Stimulated activated CD4-positive, alpha-beta T cell treated with anti-CD3 and anti-CD28 coated beads, Interleukin-1b, Interleukin-23, amount 100 ng/mL, for 4 hours (primary cell): ENCODE data around the gene IL1R1.

Experiments
- DNase-seq, 2 donors: peaks; one replicate each; pipeline ENCODE4 v3.0.0-alpha.2; 2020; ENCODE audit warnings: low read depth in 2 of 2

Gene IL1R1

DNA sequence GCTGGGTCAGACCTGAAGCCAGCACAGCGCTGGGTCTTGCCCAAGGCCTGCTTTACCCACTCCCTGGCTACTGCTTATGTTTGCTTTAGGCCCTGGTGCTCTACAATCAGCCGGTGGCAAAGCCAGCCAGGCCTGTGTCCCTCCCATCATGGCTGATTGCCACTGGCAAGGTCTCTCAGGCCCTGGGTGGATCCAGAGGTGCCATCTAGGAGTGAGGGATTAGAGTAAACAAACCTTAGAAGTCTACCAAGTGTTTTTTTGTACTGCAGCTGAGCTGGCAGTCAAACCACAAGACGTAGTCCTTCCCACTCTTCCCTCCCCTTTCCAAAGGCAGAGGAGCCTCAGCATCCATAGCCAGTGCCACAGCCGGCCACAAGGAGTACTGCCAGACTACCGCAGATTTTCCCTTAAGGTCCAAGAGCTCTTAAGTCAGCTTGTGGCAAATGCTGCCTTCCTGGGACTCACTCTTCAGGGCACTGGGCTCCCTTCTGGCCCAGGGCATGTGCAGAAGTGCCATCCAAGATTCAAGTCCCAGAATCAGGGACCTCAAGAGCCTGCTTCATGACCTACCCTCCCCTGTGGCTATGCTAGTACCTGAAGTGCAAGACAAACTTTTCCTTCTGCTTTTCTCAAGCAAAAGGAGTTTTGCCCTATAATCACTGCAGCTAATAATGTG is 64.3 kb downstream of the IL1R1 start:
- DNase-seq: no peak

DNA sequence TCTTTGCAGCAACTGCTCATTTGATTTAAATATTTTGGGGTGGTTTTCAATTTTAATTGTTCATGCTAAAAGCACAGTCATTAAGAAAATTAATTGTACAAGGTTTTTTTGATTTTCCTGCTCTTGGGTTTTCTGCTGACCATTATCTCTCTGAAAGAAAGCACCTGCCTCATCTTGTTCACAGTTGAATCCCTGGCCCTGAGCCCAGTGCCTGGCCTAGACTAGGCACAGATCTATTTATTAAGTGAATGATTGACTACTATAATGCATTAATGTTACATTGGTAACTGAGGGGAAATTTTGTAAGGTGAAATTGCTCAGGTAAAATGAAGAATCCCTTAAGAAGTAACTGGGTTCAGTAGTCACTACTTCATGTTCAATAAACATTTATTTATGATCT is 66.2 kb downstream of the IL1R1 start:
- DNase-seq: no peak

DNA sequence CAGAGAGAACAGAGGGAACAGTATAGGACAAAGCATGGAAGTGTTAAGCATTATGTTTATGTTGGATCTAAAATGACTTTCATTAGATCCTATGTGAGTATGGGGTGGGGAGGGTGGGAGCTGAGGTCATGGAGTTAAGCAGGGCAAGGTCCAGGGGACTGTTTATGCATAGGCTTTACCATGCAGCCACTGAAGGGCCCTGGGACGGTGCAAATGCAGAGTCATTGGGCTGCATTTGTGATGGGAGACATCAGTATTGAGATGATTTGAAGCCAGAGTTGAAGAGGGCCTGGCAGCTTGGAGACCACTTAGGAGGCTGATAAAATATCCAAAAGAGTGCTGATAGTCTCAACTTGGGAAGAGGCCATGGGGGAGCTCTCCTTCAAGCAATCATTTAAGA is 66.9 kb downstream of the IL1R1 start:
- no peak for DNase-seq

DNA sequence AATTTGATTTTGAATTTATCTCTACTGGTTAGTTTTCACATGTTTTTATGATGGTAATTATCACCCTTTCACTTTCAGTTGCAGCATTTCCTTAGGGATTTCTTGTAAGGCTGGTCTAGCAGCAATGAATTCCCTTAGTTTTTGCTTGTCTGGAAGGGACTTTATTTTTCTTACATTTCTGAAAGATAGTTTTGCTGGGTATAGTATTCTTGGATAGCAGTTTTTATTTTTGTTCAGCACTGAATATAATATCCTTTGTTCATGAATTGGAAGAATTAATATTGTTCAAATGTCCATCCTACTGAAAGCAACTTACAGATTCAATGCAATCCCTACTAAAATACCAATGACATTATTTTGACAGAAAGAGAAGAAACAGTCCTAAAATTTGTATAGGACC is 74.5 kb downstream of the IL1R1 start:
- DNase-seq: no peak

DNA sequence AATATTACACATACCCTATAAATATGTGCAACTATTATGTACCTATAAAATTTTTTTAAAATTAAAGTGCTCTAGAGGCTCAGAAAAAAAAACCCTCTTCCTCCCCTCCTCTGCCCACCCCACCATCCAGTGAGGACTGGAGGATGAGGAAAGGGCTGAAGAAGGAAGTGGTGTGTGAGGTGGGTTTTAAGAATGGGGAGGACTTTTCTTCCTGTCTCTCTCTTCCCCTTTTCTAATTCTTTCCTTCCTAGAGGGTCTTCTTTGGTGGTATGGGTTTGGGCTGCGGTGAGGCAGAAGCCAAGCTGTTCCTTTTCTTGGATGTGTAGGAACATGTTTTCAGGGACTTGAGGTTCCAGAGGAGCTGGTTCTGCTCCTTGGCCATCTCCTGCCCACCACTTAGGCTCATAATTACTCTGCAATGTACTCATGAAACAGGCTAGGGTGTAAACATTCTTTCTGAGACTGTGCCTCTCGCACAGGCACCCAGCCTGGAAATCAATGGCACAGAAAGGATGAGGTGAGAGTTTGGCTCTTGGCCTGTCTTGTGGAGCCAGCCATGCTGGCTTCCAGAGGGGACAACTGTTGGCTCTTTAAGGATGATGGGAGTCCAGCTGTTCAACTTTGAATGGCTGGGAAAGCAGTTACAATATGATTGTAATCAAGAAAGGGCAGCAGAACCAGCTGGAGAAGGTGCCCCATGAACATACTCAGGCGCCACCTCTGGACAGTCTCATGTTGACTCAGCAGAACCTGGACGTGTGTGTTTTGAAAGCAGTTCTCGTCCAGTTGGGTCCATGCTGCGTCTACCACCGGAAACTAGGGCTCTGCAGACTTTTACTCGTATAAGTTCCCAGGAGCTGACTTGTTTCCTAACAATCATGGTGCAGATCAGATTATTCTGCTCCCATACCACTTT is 82.5 kb downstream of the IL1R1 start:
- DNase-seq: no peak

DNA sequence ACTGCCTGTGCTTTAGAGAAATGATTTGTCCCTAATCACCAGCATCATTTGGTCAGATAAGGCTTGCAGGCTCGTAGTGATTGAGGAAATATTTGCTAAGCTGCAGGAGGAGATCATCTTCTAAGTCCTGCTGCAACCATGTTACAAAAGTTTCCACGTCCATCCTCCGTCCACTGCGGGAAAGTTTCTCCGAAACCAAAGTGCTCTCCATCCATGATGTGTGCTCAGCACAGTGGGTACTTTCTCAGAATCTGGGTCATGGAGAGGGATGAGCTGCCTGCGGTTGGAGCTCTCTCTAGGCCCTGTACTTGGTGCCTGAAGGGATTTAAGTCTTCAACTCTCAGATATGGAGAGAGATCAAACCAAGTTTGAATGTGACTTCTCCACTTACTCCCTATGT is 83.6 kb downstream of the IL1R1 start:
- DNase-seq: no peak

DNA sequence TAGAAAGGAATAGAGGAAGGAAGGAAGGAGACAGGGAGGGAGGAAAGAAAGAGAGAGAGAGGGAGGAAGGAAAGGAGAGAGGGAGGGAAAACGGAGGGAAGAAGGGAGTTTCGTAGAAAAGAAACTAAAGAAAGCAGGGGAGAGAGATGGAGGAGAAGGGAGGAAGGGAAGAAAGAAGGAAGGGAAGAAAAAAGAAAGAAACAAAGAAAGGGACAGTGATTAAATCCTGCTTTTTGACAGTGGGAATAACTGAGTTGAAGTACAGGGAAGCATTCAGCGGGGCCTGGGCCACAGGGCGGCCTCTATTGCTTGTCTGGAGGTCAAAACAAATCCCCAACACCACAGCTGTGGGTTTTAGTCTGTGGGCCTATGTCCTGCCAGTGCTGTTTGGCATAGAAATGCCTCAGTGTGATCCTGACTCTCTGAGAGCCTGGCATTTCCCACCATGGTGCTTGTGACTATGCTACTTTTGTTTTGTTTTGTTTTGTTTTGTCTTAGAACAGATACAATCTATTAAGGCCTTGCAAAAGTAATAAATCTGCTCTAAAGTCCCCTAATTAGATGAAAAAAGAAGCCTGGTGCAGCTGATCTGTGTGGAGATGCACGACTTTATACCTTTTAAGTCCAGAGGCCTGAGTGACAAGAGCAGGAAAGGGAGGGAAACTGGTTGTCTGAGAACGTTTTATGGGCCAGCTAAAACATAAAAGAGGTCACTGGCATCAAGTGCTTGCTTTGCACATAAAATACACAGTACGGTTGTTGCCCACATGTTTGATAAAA is 84.3 kb downstream of the IL1R1 start:
- no peak for DNase-seq

DNA sequence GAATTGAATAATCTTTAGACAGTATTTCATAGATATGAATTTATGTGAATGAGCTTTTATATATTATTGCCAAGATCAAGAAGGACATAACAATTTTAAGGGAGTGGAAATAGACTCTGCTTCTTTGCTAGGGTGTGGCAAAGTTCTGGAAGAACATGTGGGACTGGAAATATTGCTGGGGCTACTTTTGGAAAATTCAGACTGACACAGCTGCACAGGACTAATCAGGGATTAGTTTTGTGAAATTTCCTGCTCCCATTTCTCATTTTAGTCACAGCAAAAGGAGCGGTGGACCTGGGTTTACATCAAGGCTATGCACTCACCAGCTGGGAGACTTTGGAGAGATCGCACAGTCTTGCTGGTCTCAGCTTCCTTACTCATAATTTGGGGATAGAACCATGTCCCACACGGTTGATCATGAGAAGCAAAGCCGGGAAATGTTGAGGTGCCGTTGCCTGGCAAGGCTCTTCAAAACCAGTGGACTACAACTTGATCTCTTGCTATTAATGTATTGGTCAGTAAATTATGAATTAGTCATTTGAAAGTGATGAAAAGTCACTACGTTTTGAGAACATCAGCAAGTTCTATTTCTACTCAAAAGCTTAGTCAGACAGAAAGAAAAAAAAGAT is 86.7 kb downstream of the IL1R1 start:
- no peak for DNase-seq
